Kidney glomerular epithelial cell (primary cell): ENCODE data around the gene UBE2L5.

Source experiments
- DNase-seq: peaks from one replicate; lab custom pipeline; 2025; lab: John Stamatoyannopoulos, UW

UBE2L5 gene

DNA sequence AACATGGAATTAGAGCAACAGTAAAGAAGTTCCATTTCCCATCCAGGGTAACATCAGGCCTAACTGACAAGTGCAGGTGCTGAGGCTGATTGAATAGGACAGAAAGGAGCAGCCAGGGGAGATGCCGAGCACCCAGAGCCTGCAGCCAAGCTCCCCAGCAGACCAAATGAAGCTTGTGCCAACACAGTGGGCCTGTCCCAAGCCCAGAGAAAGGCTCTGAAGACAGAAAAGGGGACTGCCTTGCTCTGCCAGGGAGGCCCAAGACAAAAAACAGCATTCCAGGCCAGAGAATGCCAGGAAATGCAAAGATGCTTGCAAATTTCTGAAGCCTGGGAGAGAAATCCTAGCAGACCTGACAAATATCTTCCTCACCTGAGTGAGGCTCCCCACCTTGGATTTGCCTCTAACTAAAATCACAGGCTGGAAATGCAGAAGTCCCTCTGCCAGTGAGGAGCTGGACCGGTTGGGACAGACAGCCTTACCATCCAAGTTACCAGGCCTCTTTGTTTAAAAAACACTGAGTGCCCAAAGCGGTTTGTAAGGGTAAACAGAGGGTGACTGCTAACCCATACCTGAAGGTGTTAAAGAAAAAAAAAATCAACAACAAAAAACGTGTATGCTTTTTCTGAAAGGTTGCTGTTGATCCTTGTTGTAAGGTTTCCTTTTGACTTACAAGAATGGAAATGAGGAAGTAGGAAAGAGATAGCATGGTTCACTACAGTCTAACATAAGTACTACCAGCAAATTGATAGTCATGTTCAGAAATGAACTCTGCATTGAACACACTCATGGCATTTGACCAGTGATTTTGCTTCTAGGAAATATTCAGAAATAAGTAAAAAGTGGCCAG, 55.3 kb downstream of the UBE2L5 start:
- no peak for DNase-seq
